Jurkat, Clone E6-1 (cell line): ENCODE measurements around the gene SUCLG2.

Source experiments
- DNase-seq: peaks from one replicate; pipeline ENCODE4 v3.0.0-alpha.2; 2011; ENCODE audit warnings: low read depth, low spot score
- H3K4me3 ChIP-seq: 2 replicates; pipeline ENCODE4 v1.5.1; 2011; ENCODE audit warnings: mild to moderate bottlenecking, low read length, control low read depth, moderate library complexity

Gene SUCLG2

GRCh38 chr3:67531181-67532101, 123.0 kb downstream of the SUCLG2 start:
- DNase-seq: no peak
- H3K4me3 ChIP-seq: no peak overlapping the region

GRCh38 chr3:67529915-67530314, 124.5 kb downstream of the SUCLG2 start:
- DNase-seq: no peak
- H3K4me3 ChIP-seq: no peak overlapping the region

GRCh38 chr3:67529337-67529736, 125.1 kb downstream of the SUCLG2 start:
- no peak overlapping the region for H3K4me3 ChIP-seq
- DNase-seq: no peak

- no peak overlapping the region for H3K4me3 ChIP-seq
- DNase-seq: no peak
Measured at GRCh38 chr3:67526246-67526645, 128.2 kb downstream of the SUCLG2 start.

- DNase-seq: no peak
- H3K4me3 ChIP-seq: no peak overlapping the region
Measured at GRCh38 chr3:67524046-67524445, 130.4 kb downstream of the SUCLG2 start.

- no peak for DNase-seq
- H3K4me3 ChIP-seq: no peak overlapping the region
Measured at GRCh38 chr3:67522081-67522480, 132.3 kb downstream of the SUCLG2 start.

GRCh38 chr3:67521053-67521646, 133.3 kb downstream of the SUCLG2 start:
- no peak for DNase-seq
- no peak overlapping the region for H3K4me3 ChIP-seq

GRCh38 chr3:67518236-67518635, 136.2 kb downstream of the SUCLG2 start:
- no peak for DNase-seq

GRCh38 chr3:67517781-67518180, 136.6 kb downstream of the SUCLG2 start:
- no peak overlapping the region for H3K4me3 ChIP-seq
- no peak for DNase-seq

More at GRCh38 chr3:67518236-67518635, 136.2 kb downstream of the SUCLG2 start:
- H3K4me3 ChIP-seq: no peak overlapping the region

- no peak for DNase-seq
- H3K4me3 ChIP-seq: no peak overlapping the region
Measured at GRCh38 chr3:67516496-67516895, 137.9 kb downstream of the SUCLG2 start.

GRCh38 chr3:67515778-67516177, 138.6 kb downstream of the SUCLG2 start:
- DNase-seq: no peak
- no peak overlapping the region for H3K4me3 ChIP-seq

GRCh38 chr3:67509471-67510075, 144.8 kb downstream of the SUCLG2 start:
- H3K4me3 ChIP-seq: no peak overlapping the region
- no peak for DNase-seq

GRCh38 chr3:67507584-67507983, 146.8 kb downstream of the SUCLG2 start:
- no peak for DNase-seq
- H3K4me3 ChIP-seq: no peak overlapping the region

- DNase-seq: no peak
- H3K4me3 ChIP-seq: no peak overlapping the region
Measured at GRCh38 chr3:67500709-67501108, 153.7 kb downstream of the SUCLG2 start.

- DNase-seq: no peak
- no peak overlapping the region for H3K4me3 ChIP-seq
Measured at GRCh38 chr3:67497746-67498145, 156.7 kb downstream of the SUCLG2 start.

GRCh38 chr3:67495751-67496150, 158.7 kb downstream of the SUCLG2 start:
- DNase-seq: no peak
- no peak overlapping the region for H3K4me3 ChIP-seq

GRCh38 chr3:67493808-67494207, 160.6 kb downstream of the SUCLG2 start:
- H3K4me3 ChIP-seq: no peak overlapping the region
- no peak for DNase-seq

- DNase-seq: no peak
- H3K4me3 ChIP-seq: no peak overlapping the region
Measured at GRCh38 chr3:67490658-67491057, 163.8 kb downstream of the SUCLG2 start.

- DNase-seq: no peak
- no peak overlapping the region for H3K4me3 ChIP-seq
Measured at GRCh38 chr3:67489816-67490215, 164.6 kb downstream of the SUCLG2 start.

- no peak for DNase-seq
Measured at GRCh38 chr3:67487564-67488114, 166.8 kb downstream of the SUCLG2 start.

More at GRCh38 chr3:67487564-67488114, 166.8 kb downstream of the SUCLG2 start:
- no peak overlapping the region for H3K4me3 ChIP-seq
